Measurements from ENCODE around the gene TP53TG3C.
"Not testable (repeated sequence)": the region's sequence is repeated elsewhere in the genome, so short reads cannot be mapped to it uniquely, and the experiment has no call there.

TP53TG3C gene, protein sequence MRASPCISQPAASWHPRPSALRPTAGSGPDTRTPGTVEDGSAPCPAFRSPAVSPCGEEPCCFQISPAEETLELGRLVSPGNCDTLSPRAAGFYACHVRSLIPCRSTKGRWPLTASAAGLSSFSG

DNA sequence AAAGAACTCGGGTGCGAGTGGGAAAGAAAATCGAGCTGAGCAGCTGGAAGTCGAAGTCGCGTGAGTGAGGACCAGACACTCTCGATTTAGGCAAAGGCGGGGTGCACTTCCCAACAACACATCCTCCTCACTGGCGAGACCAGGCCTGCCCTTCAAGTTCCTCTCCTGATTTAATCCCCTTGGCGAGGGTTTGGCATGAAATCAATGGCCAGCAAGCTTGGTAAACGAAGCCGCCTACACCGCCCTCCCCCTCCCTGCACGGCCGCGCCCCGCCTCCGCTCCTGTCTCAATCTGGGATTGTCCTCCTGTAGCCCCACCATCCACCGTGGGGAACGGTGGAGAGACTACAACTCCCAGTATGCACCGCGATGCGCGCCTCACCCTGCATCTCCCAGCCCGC is at the start of gene TP53TG3C:
Gene TP53TG3C (plus strand): TSS at position 301 of the 400 bp plus-strand sequence. CDS start 68 bp downstream, at position 369.
- DNase-seq (ENCODE audit: low read depth, low spot score), result not testable (repeated sequence)

Measured in activated CD4-positive, CD25-positive, alpha-beta regulatory T cell treated with anti-CD3 and anti-CD28 coated beads, Interleukin-2, amount 50 U/mL, for 16 hours (primary cell).